Measurements from ENCODE around the gene PTAFR.

The PTAFR gene

DNA sequence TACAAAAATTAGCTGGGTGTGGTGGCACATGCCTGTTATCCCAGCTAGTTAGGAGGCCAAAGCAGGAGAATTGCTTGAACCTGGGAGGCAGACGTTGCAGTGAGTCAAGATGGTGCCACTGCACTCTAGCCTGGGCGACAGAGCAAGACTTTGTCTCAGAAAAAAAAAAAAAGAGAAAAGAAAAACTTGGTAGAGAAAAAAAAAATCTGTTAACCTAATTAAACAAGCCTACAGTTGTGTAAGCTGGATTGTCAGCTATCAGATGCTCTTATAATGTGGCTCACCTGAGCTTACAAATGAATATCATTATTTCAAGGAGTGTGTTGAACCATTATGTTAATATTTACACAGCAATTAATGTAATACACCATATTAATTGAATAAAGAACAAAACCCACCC lies 61.6 kb downstream of the PTAFR start:
- H3K4me3 ChIP-seq (ENCODE audit: extremely low read depth, insufficient read depth, low read length, poor library complexity, severe bottlenecking): no peak overlapping the region

DNA sequence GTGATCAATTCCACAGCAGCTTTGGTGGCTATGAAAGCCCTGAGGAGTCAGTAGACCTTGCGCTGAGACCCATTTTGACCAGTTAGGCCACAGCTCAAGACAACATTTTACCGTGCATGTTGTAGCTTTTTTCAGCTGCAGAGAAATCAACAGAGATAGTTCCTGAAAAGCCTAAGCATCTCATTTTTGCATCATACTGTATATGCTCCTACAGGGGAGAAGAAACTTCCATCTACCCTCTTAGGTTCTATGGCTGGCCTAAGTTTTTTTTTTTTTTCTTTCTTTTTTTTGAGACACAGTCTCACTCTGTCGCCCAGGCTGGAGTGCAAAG lies 63.3 kb downstream of the PTAFR start:
- no peaks in the 10 kb centered on the region for H3K9me3 ChIP-seq (ENCODE audit: control insufficient read depth, low read length)
- 69 to 100% methylated on average over 3 of the region's 3 CpGs for WGBS, 2 experiments (ENCODE audit: insufficient coverage in 2 of 2)
- H3K36me3 ChIP-seq (ENCODE audit: control insufficient read depth, insufficient read depth, low read length): no peaks in the 10 kb centered on the region
- H3K27ac ChIP-seq (ENCODE audit: low read depth, low read length, severe bottlenecking): no peak overlapping the region
- H3K4me3 ChIP-seq (ENCODE audit: extremely low read depth, insufficient read depth, low read length, poor library complexity, severe bottlenecking): no peak overlapping the region
- H3K4me1 ChIP-seq (ENCODE audit: control insufficient read depth, insufficient read depth, low read length, poor library complexity, severe bottlenecking): peaks cover 2% of the 10 kb centered on the region

More for the DNA sequence above, 61.6 kb downstream of the PTAFR start:
- peaks cover 2% of the 10 kb centered on the region for H3K4me1 ChIP-seq (ENCODE audit: control insufficient read depth, insufficient read depth, low read length, poor library complexity, severe bottlenecking)
- no peak overlapping the region for H3K27ac ChIP-seq (ENCODE audit: low read depth, low read length, severe bottlenecking)
- H3K9me3 ChIP-seq (ENCODE audit: control insufficient read depth, low read length): no peaks in the 10 kb centered on the region
- WGBS, 2 experiments (ENCODE audit: insufficient coverage in 2 of 2): 100% methylated on average over 1 of the region's 2 CpGs; no CpG with 5 or more reads in 1 of the 2 experiments
- no peaks in the 10 kb centered on the region for H3K36me3 ChIP-seq (ENCODE audit: control insufficient read depth, insufficient read depth, low read length)

DNA sequence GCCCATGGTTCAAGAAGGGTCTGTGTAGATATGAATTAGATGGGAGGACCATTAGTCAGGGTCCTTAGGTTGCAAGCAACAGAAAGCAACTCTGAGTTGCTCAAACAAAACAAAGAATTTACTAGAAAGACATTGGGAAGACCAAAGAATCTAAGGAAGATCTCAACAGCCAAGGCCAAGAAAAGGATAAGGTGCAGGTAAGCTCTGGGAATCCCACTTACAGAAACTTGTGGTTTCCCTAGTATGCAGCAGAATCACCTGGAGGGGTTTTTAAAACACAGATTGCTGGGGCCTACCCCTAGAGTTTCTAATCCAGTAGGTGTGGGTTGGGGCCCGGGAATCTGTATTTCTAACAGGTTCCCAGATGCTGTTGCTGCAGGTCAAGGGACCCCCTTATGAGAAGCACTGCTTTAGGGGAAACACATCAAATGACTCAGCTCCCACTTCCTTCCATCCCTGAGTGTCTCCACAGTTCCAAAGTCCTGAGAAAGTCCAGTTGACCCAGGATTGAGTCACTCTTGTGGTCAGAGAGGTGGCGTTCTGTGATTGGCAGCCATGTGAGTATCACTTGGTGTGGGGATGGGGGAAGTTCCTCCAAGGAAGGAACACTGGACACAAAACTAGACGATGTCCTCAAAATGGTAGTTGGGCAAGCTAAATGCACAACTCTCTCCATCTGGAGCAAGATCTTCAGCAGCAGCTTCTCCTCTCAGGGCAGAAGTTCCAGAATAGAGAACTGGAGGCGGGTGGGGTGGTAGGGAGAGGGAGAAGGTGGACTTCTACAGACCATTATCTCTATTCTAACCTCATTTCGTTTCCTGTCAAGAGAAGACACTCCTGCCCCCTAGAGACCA lies 63.9 kb downstream of the PTAFR start:
- H3K4me3 ChIP-seq (ENCODE audit: extremely low read depth, insufficient read depth, low read length, poor library complexity, severe bottlenecking): no peak overlapping the region
- no peak overlapping the region for H3K27ac ChIP-seq (ENCODE audit: low read depth, low read length, severe bottlenecking)
- no peaks in the 10 kb centered on the region for H3K9me3 ChIP-seq (ENCODE audit: control insufficient read depth, low read length)
- H3K36me3 ChIP-seq (ENCODE audit: control insufficient read depth, insufficient read depth, low read length): no peaks in the 10 kb centered on the region
- H3K4me1 ChIP-seq (ENCODE audit: control insufficient read depth, insufficient read depth, low read length, poor library complexity, severe bottlenecking): peaks cover 2% of the 10 kb centered on the region
- WGBS, 2 experiments (ENCODE audit: insufficient coverage in 2 of 2): 83 to 100% methylated on average over 2 of the region's 5 CpGs

DNA sequence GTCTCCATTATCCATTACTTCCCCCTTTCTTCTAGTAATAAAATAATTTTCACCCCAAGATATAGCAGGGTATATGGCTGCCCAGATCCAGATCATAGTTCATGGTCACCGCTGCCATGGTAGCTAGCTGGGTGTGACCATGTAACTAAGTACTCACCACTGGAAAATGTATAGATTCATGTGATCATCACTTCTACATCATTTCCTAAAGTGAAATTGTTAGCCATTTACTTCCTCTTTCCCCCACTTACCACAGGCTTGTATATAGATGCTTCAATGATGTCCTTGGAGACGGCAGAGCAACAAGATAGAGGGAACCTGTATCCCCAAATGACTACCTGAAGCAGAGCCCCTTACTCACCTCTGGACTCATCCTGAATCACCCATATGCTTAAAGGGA lies 65.3 kb downstream of the PTAFR start:
- WGBS, 2 experiments (ENCODE audit: insufficient coverage in 2 of 2): 88 to 100% methylated on average over 1 of the region's 2 CpGs

DNA sequence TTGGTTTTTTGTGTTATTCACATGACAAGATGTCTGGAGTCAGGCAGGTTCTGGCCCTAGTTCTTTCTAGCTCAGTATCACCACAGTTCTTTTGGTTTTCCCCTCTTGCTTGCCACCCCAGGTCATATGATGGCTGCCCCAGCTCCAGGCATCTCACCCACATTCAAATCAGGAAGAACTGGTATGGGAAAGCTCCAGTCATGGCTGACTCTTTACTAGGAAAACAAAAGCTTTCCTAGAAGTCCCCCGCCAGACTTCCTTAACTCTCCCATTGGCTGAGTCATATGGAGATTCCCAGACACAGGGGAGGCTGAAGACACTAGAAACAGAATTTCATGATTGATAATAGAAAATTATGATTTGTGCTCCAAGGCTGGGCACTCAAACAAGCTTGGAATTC lies 65.9 kb downstream of the PTAFR start:
- Histone ChIP-seq H3K4me3 (ENCODE audit: extremely low read depth, insufficient read depth, low read length, poor library complexity, severe bottlenecking) (no peak overlapping the region), H3K9me3 (ENCODE audit: control insufficient read depth, low read length) (no peaks in the 10 kb centered on the region), H3K4me1 (ENCODE audit: control insufficient read depth, insufficient read depth, low read length, poor library complexity, severe bottlenecking) (peaks cover 2% of the 10 kb centered on the region), H3K27ac (ENCODE audit: low read depth, low read length, severe bottlenecking) (no peak overlapping the region), H3K36me3 (ENCODE audit: control insufficient read depth, insufficient read depth, low read length) (no peaks in the 10 kb centered on the region)
- WGBS, 2 experiments (ENCODE audit: insufficient coverage in 2 of 2): no CpG with 5 or more reads among the region's 1 CpG

More for the DNA sequence above, 65.3 kb downstream of the PTAFR start:
- peaks cover 2% of the 10 kb centered on the region for H3K4me1 ChIP-seq (ENCODE audit: control insufficient read depth, insufficient read depth, low read length, poor library complexity, severe bottlenecking)
- H3K4me3 ChIP-seq (ENCODE audit: extremely low read depth, insufficient read depth, low read length, poor library complexity, severe bottlenecking): no peak overlapping the region
- no peaks in the 10 kb centered on the region for H3K36me3 ChIP-seq (ENCODE audit: control insufficient read depth, insufficient read depth, low read length)
- H3K27ac ChIP-seq (ENCODE audit: low read depth, low read length, severe bottlenecking): no peak overlapping the region
- no peaks in the 10 kb centered on the region for H3K9me3 ChIP-seq (ENCODE audit: control insufficient read depth, low read length)

DNA sequence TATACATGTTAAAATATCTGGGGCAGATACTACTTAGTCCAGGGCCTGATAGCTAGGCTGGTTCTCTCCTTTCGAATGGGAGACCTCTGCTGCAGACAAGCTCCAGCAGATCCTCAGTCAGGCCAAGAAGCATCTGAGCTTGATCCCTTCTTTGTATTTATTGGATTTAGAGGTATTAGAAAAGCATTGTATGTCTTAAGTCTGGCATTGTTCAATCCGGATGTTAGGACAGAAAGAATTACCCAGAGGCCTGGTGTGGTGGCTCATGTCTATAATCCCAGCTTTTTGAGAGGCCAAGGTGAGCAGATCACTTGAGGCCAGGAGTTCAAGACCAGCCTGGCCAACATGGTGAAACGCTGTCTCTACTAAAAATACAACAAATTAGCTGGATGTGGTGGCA lies 66.9 kb downstream of the PTAFR start:
- Histone ChIP-seq H3K27ac (ENCODE audit: low read depth, low read length, severe bottlenecking) (no peak overlapping the region), H3K4me1 (ENCODE audit: control insufficient read depth, insufficient read depth, low read length, poor library complexity, severe bottlenecking) (peaks cover 10% of the 10 kb centered on the region), H3K4me3 (ENCODE audit: extremely low read depth, insufficient read depth, low read length, poor library complexity, severe bottlenecking) (no peak overlapping the region), H3K36me3 (ENCODE audit: control insufficient read depth, insufficient read depth, low read length) (no peaks in the 10 kb centered on the region), H3K9me3 (ENCODE audit: control insufficient read depth, low read length) (no peaks in the 10 kb centered on the region)
- WGBS, 2 experiments (ENCODE audit: insufficient coverage in 2 of 2): 92 to 96% methylated on average over 1 to 3 of the region's 3 CpGs

DNA sequence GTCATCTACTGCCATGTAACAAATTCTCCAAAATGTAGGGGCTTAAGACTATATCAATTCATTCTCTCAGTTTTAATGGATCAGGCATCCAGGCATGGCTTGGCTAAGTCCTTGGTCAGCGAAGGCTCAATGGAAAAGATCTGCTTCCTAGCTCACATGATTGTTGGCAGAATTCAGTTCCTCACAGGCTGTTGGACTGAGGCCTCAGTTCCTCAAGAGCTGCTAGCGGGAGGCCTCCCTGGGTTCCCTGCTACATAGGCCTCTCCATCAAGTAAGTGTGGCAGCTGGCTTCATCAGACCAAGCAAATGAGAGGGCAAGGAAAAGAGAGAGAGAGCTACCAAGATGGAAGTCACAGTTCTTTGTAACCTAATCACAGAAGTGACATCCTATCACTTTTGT lies 68.5 kb downstream of the PTAFR start:
- Histone ChIP-seq H3K4me1 (ENCODE audit: control insufficient read depth, insufficient read depth, low read length, poor library complexity, severe bottlenecking) (peaks cover 14% of the 10 kb centered on the region), H3K4me3 (ENCODE audit: extremely low read depth, insufficient read depth, low read length, poor library complexity, severe bottlenecking) (no peak overlapping the region), H3K36me3 (ENCODE audit: control insufficient read depth, insufficient read depth, low read length) (no peaks in the 10 kb centered on the region), H3K9me3 (ENCODE audit: control insufficient read depth, low read length) (no peaks in the 10 kb centered on the region), H3K27ac (ENCODE audit: low read depth, low read length, severe bottlenecking) (no peak overlapping the region)
- 93 to 100% methylated on average over 1 to 2 of the region's 2 CpGs for WGBS, 2 experiments (ENCODE audit: insufficient coverage in 2 of 2)

DNA sequence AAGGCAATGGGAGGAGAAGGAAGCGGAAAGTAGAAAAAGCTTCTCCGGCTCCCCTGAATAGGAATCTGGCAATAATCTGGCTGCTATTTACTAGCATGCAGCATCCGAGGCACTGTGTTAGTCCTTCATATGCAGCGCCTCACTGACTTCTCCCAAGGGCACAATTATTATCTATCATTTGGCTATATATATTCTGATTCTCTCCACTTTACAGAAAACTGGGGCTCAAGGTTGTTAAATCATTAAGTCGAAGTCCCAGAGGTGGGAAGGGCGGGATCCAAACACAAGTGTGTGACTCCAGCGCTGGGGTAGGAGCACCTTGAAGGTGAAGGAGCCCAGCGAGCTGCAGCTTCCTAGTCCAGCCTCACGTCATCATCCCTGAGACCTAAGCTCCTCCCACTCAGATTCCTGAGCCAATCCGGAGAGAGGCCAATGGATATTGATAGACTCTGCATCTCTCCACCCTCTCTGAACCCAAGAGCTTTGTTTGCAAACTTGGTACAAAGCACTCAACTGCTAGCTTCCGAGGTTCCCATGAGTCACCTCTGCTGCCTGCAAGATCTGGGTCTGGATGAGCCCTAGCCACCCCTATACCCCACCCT lies 71.5 kb downstream of the PTAFR start:
- H3K27ac ChIP-seq (ENCODE audit: low read depth, low read length, severe bottlenecking): no peak overlapping the region
- no peaks in the 10 kb centered on the region for H3K36me3 ChIP-seq (ENCODE audit: control insufficient read depth, insufficient read depth, low read length)
- WGBS, 2 experiments (ENCODE audit: insufficient coverage in 2 of 2): 27 to 28% methylated on average over 5 to 6 of the region's 11 CpGs
- no peak overlapping the region for H3K4me3 ChIP-seq (ENCODE audit: extremely low read depth, insufficient read depth, low read length, poor library complexity, severe bottlenecking)
- peaks cover 11% of the 10 kb centered on the region for H3K4me1 ChIP-seq (ENCODE audit: control insufficient read depth, insufficient read depth, low read length, poor library complexity, severe bottlenecking)
- no peaks in the 10 kb centered on the region for H3K9me3 ChIP-seq (ENCODE audit: control insufficient read depth, low read length)

DNA sequence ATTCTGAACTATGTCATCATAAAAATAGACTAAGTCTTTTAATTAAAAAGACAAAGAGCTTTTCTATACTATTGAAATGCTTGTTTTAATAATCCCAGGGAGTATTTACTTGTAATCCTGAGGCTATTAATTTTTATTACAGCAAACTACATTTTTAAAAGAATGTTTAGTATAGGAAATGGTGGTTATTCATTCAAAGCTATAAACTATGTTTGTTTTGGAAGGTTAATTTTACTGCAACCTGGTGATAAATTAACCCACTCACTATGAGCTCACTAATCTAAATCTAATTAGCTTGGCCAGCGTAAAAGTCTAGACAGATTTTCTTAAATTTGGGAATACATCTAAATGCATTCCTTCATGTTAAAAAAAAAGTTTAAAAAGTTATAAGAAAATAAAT lies 74.3 kb downstream of the PTAFR start:
- peaks cover 11% of the 10 kb centered on the region for H3K4me1 ChIP-seq (ENCODE audit: control insufficient read depth, insufficient read depth, low read length, poor library complexity, severe bottlenecking)
- H3K27ac ChIP-seq (ENCODE audit: low read depth, low read length, severe bottlenecking): no peak overlapping the region
- H3K9me3 ChIP-seq (ENCODE audit: control insufficient read depth, low read length): no peaks in the 10 kb centered on the region
- no CpG with 5 or more reads among the region's 1 CpG for WGBS, 2 experiments (ENCODE audit: insufficient coverage in 2 of 2)
- H3K4me3 ChIP-seq (ENCODE audit: extremely low read depth, insufficient read depth, low read length, poor library complexity, severe bottlenecking): no peak overlapping the region
- H3K36me3 ChIP-seq (ENCODE audit: control insufficient read depth, insufficient read depth, low read length): no peaks in the 10 kb centered on the region

DNA sequence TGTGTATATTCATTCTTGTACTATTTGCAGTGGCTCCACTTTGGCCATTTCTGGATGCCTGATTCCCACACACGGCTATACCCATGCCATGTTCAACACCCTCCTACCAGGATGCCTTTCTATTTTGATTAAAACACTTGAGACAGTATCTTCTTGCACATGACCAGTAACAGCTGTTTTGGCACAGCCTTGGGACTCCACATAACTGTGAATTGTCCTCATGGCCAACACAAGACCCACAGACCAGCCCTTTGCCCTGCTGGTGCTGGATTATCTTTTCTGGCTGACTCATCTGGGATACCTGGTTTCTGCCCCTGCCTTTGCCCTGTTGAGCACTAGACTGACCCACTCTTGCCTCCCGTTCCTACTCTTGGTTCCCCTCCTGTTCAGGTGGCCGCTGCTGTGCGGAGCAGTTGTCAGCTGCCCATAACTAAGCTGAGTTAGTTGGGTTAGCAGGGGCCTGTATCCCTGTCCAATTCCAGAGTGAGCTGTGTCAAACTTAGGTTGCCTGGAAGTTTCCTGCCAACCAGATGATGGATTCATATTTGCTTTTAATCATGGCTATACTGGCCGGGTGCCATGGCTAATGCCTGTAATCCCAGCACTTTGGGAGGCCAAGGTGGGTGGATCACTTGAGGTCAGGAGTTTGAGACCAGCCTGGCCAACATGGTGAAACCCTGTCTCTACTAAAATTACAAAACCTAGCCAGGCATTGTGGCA lies 77.3 kb downstream of the PTAFR start:
- Histone ChIP-seq H3K4me1 (ENCODE audit: control insufficient read depth, insufficient read depth, low read length, poor library complexity, severe bottlenecking) (no peaks in the 10 kb centered on the region), H3K9me3 (ENCODE audit: control insufficient read depth, low read length) (no peaks in the 10 kb centered on the region), H3K36me3 (ENCODE audit: control insufficient read depth, insufficient read depth, low read length) (no peaks in the 10 kb centered on the region), H3K27ac (ENCODE audit: low read depth, low read length, severe bottlenecking) (no peak overlapping the region), H3K4me3 (ENCODE audit: extremely low read depth, insufficient read depth, low read length, poor library complexity, severe bottlenecking) (no peak overlapping the region)
- 84 to 96% methylated on average over 2 to 3 of the region's 5 CpGs for WGBS, 2 experiments (ENCODE audit: insufficient coverage in 2 of 2)
